Placental pericyte (primary cell): Measurements from ENCODE around the gene USP17L5. TPM values are rescaled to one million over a fixed set of nuclear protein-coding genes. Genes with fewer than 3 reads are reported as not detected.

ENCODE experiments used
- total RNA-seq: library from RNA; depleted of rRNA; stranded (reverse); fragments of >200 nt; gene quantifications from 2 replicates; pipeline ENCODE4 v1.2.3, GENCODE V29; 2012

USP17L5 gene
- total RNA-seq = not detected in 2 replicates

GRCh38 chr4:9339103-9339502, at the start of gene USP17L5:
USP17L5 (plus strand) TSS chr4:9339403; CDS start chr4:9339403, 0 bp downstream.

GRCh38 chr4:9324865-9325264, 14.3 kb upstream of the USP17L5 start, which contains the start of gene USP17L24:
USP17L24 (plus strand) TSS chr4:9325165; CDS start chr4:9325165, 0 bp downstream.

GRCh38 chr4:9329611-9330010, 9.6 kb upstream of the USP17L5 start, which contains the start of gene USP17L25:
USP17L25 (plus strand) TSS chr4:9329911; CDS start chr4:9329911, 0 bp downstream.

GRCh38 chr4:9334358-9334757, 4.8 kb upstream of the USP17L5 start, which contains the start of gene USP17L26:
USP17L26 (plus strand) TSS chr4:9334658; CDS start chr4:9334658, 0 bp downstream.

GRCh38 chr4:9343848-9344247, 4.6 kb downstream of the USP17L5 start, which contains the start of gene USP17L27:
USP17L27 (plus strand) TSS chr4:9344148; CDS start chr4:9344148, 0 bp downstream.

GRCh38 chr4:9348593-9348992, 9.4 kb downstream of the USP17L5 start, which contains the start of gene USP17L28:
USP17L28 (plus strand) TSS chr4:9348893; CDS start chr4:9348893, 0 bp downstream.

GRCh38 chr4:9353338-9353737, 14.1 kb downstream of the USP17L5 start, which contains the start of gene USP17L29:
USP17L29 (plus strand) TSS chr4:9353638; CDS start chr4:9353638, 0 bp downstream.

GRCh38 chr4:9362829-9363228, 23.6 kb downstream of the USP17L5 start, which contains the start of gene USP17L30:
USP17L30 (plus strand) TSS chr4:9363129; CDS start chr4:9363129, 0 bp downstream.

Other genes with a start within 250 kb of the USP17L5 start
- gene FAM90A26, start 169.0 kb upstream of the USP17L5 start, total RNA-seq = not detected in 2 replicates
- gene USP17L10, start 128.7 kb upstream of the USP17L5 start, total RNA-seq = not detected in 2 replicates
- not detected in 2 replicates for gene USP17L11, start 124.0 kb upstream of the USP17L5 start, total RNA-seq
- gene USP17L12, start 119.3 kb upstream of the USP17L5 start, total RNA-seq = not detected in 2 replicates
- not detected in 2 replicates for gene USP17L13, start 114.5 kb upstream of the USP17L5 start, total RNA-seq
- not detected in 2 replicates for gene USP17L15, start 105.0 kb upstream of the USP17L5 start, total RNA-seq
- gene USP17L17, start 95.5 kb upstream of the USP17L5 start, total RNA-seq = not detected in 2 replicates
- gene USP17L18, start 90.8 kb upstream of the USP17L5 start, total RNA-seq = not detected in 2 replicates
- gene USP17L19, start 86.0 kb upstream of the USP17L5 start, total RNA-seq = not detected in 2 replicates
- gene USP17L20, start 81.3 kb upstream of the USP17L5 start, total RNA-seq = not detected in 2 replicates
- not detected in 2 replicates for gene USP17L21, start 76.5 kb upstream of the USP17L5 start, total RNA-seq
- not detected in 2 replicates for gene USP17L22, start 71.8 kb upstream of the USP17L5 start, total RNA-seq
- gene USP17L24, start 14.2 kb upstream of the USP17L5 start, total RNA-seq = not detected in 2 replicates
- gene USP17L25, start 9.5 kb upstream of the USP17L5 start, total RNA-seq = not detected in 2 replicates
- gene USP17L26, start 4.7 kb upstream of the USP17L5 start, total RNA-seq = not detected in 2 replicates
- gene USP17L27, start 4.7 kb downstream of the USP17L5 start, total RNA-seq = not detected in 2 replicates
- not detected in 2 replicates for gene USP17L28, start 9.5 kb downstream of the USP17L5 start, total RNA-seq
- gene USP17L29, start 14.2 kb downstream of the USP17L5 start, total RNA-seq = not detected in 2 replicates
- not detected in 2 replicates for gene USP17L30, start 23.7 kb downstream of the USP17L5 start, total RNA-seq
- gene DEFB131A, start 105.0 kb downstream of the USP17L5 start, total RNA-seq = not detected in 2 replicates